Measurements from ENCODE around the gene RGS3.
"Not testable (repeated sequence)": the region's sequence is repeated elsewhere in the genome, so short reads cannot be mapped to it uniquely, and the experiment has no call there.

- TF ChIP-seq PATZ1 (CRISPR knock-in tag; IDR thresholded peaks at IDR 0.05; ENCODE audit: borderline replicate concordance); CSRNP3 (CRISPR knock-in tag; IDR thresholded peaks at IDR 0.05); ZFP3 (CRISPR knock-in tag; IDR thresholded peaks at IDR 0.05); TSHZ2 (CRISPR knock-in tag; IDR thresholded peaks at IDR 0.05); TCF4 (CRISPR knock-in tag; IDR thresholded peaks at IDR 0.05; ENCODE audit: borderline replicate concordance); ARNTL (CRISPR knock-in tag; IDR thresholded peaks at IDR 0.05; ENCODE audit: borderline replicate concordance, low read depth); CSDC2 (CRISPR knock-in tag; IDR thresholded peaks at IDR 0.05); RARB (CRISPR knock-in tag; IDR thresholded peaks at IDR 0.05); SNAI2 (CRISPR knock-in tag; IDR thresholded peaks at IDR 0.05); ISL1 (CRISPR knock-in tag; IDR thresholded peaks at IDR 0.05); ZFP30 (CRISPR knock-in tag; IDR thresholded peaks at IDR 0.05); CREB5 (CRISPR knock-in tag; IDR thresholded peaks at IDR 0.05; ENCODE audit: low read depth): not testable (repeated sequence)
These were observed 176.0 kb downstream of the RGS3 start for GRCh38 chr9:113639411-113639970.
